HepG2 (cell line): Measurements from ENCODE around the gene HDGF. TPM values are rescaled to one million over a fixed set of nuclear protein-coding genes. Genes with fewer than 3 reads are reported as not detected.

Experiments used
- ATF1 ChIP-seq: IDR thresholded peaks from 2 replicates; pipeline ENCODE4 v1.6.1; 2016; ENCODE audit warnings: mild to moderate bottlenecking, control low read depth
- CEBPG ChIP-seq: IDR thresholded peaks from 2 replicates; pipeline ENCODE4 v1.6.1; 2016
- DR1 ChIP-seq: sonication (generic); formaldehyde crosslinking; IDR thresholded peaks from 2 replicates; pipeline ENCODE4 v1.8.0; 2021; ENCODE audit warnings: mild to moderate bottlenecking, missing genetic modification reagents, inconsistent platforms
- FOSL2 ChIP-seq: sonication (generic); formaldehyde crosslinking; IDR thresholded peaks from 2 replicates; pipeline ENCODE4 v1.4.0; 2020; ENCODE audit warnings: missing genetic modification reagents
- GABPA ChIP-seq, 2 experiments: IDR thresholded peaks; 2 replicates each; pipeline ENCODE4 v1.6.1; 2011 to 2016; ENCODE audit warnings: low read depth in 2 of 2, low read length in 1 of 2, missing biosample characterization in 1 of 2, missing genetic modification characterization in 1 of 2
- HNF4G ChIP-seq, 2 experiments: sonication (generic) in 1 of 2; formaldehyde crosslinking in 1 of 2; IDR thresholded peaks; 2 replicates each; pipeline versions ENCODE4 v1.4.0 to v1.6.1; 2011 to 2020; ENCODE audit warnings: borderline replicate concordance in 2 of 2, low read depth in 2 of 2, mild to moderate bottlenecking in 2 of 2, low read length in 1 of 2, missing genetic modification reagents in 1 of 2, moderate library complexity in 1 of 2
- HNRNPH1 ChIP-seq: fragments of 200-400 bp; formaldehyde crosslinking; optimal IDR thresholded peaks from 2 replicates; pipeline ENCODE3; 2017; ENCODE audit warnings: mild to moderate bottlenecking, low read depth, low read length
- HNRNPL ChIP-seq: fragments of 200-400 bp; formaldehyde crosslinking; IDR thresholded peaks from 2 replicates; pipeline ENCODE4 v1.6.1; 2017; ENCODE audit warnings: mild to moderate bottlenecking, low read depth, low read length
- NONO ChIP-seq, 2 experiments: fragments of 450-650 bp in 1 of 2; sonication (generic) in 1 of 2; formaldehyde crosslinking in 1 of 2; IDR thresholded peaks in 1 of 2; conservative IDR thresholded peaks in 1 of 2; 2 replicates each; pipeline versions ENCODE4 v1.6.1 to v1.8.0; 2017 to 2022; ENCODE audit warnings: mild to moderate bottlenecking in 1 of 2, missing genetic modification reagents in 1 of 2, moderate library complexity in 1 of 2
- PHF8 ChIP-seq: sonication (generic); formaldehyde crosslinking; IDR thresholded peaks from 2 replicates; pipeline ENCODE4 v1.5.0; 2020; ENCODE audit warnings: missing genetic modification reagents
- TAF1 ChIP-seq: sonication (generic); formaldehyde crosslinking; IDR thresholded peaks from 2 replicates; pipeline ENCODE4 v1.4.0; 2020; ENCODE audit warnings: missing genetic modification reagents
- TEAD3 ChIP-seq: optimal IDR thresholded peaks from 2 replicates; pipeline ENCODE3; 2016; ENCODE audit warnings: borderline replicate concordance
- ZFP36L2 ChIP-seq: sonication (generic); formaldehyde crosslinking; IDR thresholded peaks from 2 replicates; pipeline ENCODE4 v1.4.0; 2020; ENCODE audit warnings: missing genetic modification reagents
- ZNF17 ChIP-seq: sonication (generic); formaldehyde crosslinking; IDR thresholded peaks from 2 replicates; pipeline ENCODE4 v1.5.0; 2020; ENCODE audit warnings: mild to moderate bottlenecking, missing genetic modification reagents
- ZNF20 ChIP-seq: sonication (generic); formaldehyde crosslinking; IDR thresholded peaks from 2 replicates; pipeline ENCODE4 v1.4.0; 2020; ENCODE audit warnings: mild to moderate bottlenecking, moderate library complexity, missing genetic modification reagents
- ZNF235 ChIP-seq: sonication (generic); formaldehyde crosslinking; IDR thresholded peaks from 2 replicates; pipeline ENCODE4 v1.8.1; 2023; ENCODE audit warnings: mild to moderate bottlenecking, missing genetic modification reagents, borderline replicate concordance
- ZNF496 ChIP-seq: sonication (generic); formaldehyde crosslinking; IDR thresholded peaks from 2 replicates; pipeline ENCODE4 v1.8.1; 2023; ENCODE audit warnings: mild to moderate bottlenecking, moderate library complexity, missing genetic modification reagents; ENCODE audit not compliant: insufficient replicate concordance
- ZNF510 ChIP-seq: sonication (generic); formaldehyde crosslinking; IDR thresholded peaks from 2 replicates; pipeline ENCODE4 v1.4.0; 2020; ENCODE audit warnings: low read depth, mild to moderate bottlenecking, missing genetic modification reagents
- ZNF543 ChIP-seq: sonication (generic); formaldehyde crosslinking; IDR thresholded peaks from 2 replicates; pipeline ENCODE4 v1.4.0; 2020; ENCODE audit warnings: mild to moderate bottlenecking, missing genetic modification reagents
- ZNF589 ChIP-seq: sonication (generic); formaldehyde crosslinking; conservative IDR thresholded peaks from 2 replicates; pipeline ENCODE4 v1.8.0; 2022; ENCODE audit warnings: mild to moderate bottlenecking, moderate library complexity, missing genetic modification reagents
- ZNF629 ChIP-seq: sonication (generic); formaldehyde crosslinking; conservative IDR thresholded peaks from 2 replicates; pipeline ENCODE4 v1.5.0; 2020; ENCODE audit warnings: missing genetic modification reagents
- ZNF781 ChIP-seq: sonication (generic); formaldehyde crosslinking; IDR thresholded peaks from 2 replicates; pipeline ENCODE4 v1.5.1; 2020; ENCODE audit warnings: borderline replicate concordance, mild to moderate bottlenecking, missing genetic modification reagents; ENCODE audit errors: not compliant biosample characterization
- ZNF891 ChIP-seq: sonication (generic); formaldehyde crosslinking; IDR thresholded peaks from 2 replicates; pipeline ENCODE4 v1.5.0; 2020; ENCODE audit warnings: mild to moderate bottlenecking, missing genetic modification reagents
- ZSCAN31 ChIP-seq: sonication (generic); formaldehyde crosslinking; IDR thresholded peaks from 2 replicates; pipeline ENCODE4 v1.5.0; 2020; ENCODE audit warnings: low read depth, mild to moderate bottlenecking, missing genetic modification reagents
- polyA plus RNA-seq, 8 experiments: library from polyadenylated mRNA; depleted of rRNA in 3 of 8; stranded (reverse) in 7 of 8; unstranded in 1 of 8; fragments of >200 nt; fragmentation: Illumina TruSeq in 4 of 8; extraction: Trizol in 4 of 8; gene quantifications; 2 replicates each; pipeline versions ENCODE4 v1.2.1 to v1.2.3, GENCODE V29; 2011 to 2016; ENCODE audit warnings: low read depth in 4 of 8, missing spikeins in 1 of 8, mixed read lengths in 1 of 8; ENCODE audit not compliant: insufficient read depth in 1 of 8
- total RNA-seq, 5 experiments: library from RNA; depleted of rRNA; stranded (reverse); fragments of >200 nt; fragmentation: Illumina TruSeq; extraction: Trizol; gene quantifications; 2 replicates each; pipeline ENCODE4 v1.2.3, GENCODE V29; 2016; ENCODE audit warnings: low read depth in 1 of 5
- TF ChIP-seq, protein P1 (sequence below): sonication (generic); formaldehyde crosslinking; IDR thresholded peaks from 2 replicates; pipeline ENCODE4 v1.5.1; 2020; ENCODE audit warnings: mild to moderate bottlenecking, missing genetic modification reagents, borderline replicate concordance
- TF ChIP-seq, protein P2 (sequence below): sonication (generic); formaldehyde crosslinking; IDR thresholded peaks from 2 replicates; pipeline ENCODE4 v1.5.1; 2020; ENCODE audit warnings: missing genetic modification reagents, mild to moderate bottlenecking, borderline replicate concordance
- TF ChIP-seq, protein P3 (sequence below): sonication (generic); formaldehyde crosslinking; IDR thresholded peaks from 2 replicates; pipeline ENCODE4 v1.5.1; 2020; ENCODE audit warnings: missing genetic modification reagents, mild to moderate bottlenecking, borderline replicate concordance

The HDGF gene
- total and polyA plus RNA-seq, 2 of the 13 experiments (the other 11 are each of a cell fraction or from before 2014, with no cell fraction given) = 156 to 196 TPM

DNA sequence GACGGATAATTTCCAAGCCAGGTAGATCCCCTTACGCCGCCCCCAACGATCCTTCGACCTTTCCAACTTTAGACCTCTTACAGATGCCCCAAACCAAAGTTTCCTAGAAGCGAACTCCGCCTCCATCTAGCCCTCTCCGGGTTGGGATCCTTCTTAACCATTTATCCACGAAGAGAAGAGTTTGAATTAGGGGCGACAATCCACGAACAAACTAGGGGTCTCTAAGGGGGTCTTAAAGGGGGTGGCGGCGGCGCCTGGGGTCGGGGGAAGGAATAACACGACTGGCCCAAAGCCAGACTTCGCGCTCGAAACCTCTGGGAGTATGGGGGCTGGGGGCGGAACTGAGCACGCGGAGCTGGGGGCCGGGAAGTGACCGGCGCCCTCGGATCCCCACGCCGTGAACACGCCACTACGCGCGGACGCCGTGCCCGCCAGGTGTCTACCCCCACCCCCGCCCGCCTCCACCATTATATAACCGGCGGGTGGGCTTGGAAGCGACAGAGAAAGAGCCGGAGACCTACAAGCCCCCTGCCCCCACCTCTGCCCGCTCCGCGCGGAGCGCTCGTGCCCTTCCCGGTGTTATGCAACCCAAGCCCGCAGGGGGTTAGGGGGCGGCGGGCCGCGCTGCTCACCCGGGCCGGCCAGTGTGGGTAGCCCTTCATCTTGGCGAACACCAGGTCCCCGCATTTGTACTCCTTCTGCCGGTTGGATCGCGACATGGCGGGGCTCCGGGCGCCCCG lies 594 bp downstream of the HDGF start (continued):
- TF ChIP-seq ZNF589 (no peak), ZNF629 (CRISPR knock-in tag) (no peak), ZSCAN31 (no peak), ATF1 (CRISPR knock-in tag) (no peak), HNF4G (IDR thresholded peaks at IDR 0.05; ENCODE audit: borderline replicate concordance, low read depth, low read length) (no peak), HNF4G (CRISPR knock-in tag; IDR thresholded peaks at IDR 0.05; ENCODE audit: borderline replicate concordance, low read depth) (no peak), HNRNPH1 (no peak), ZNF781 (no peak), ZNF20 (peak; percentile 57; the same call in 1 of the 2 replicates), CEBPG (peak; percentile 67), ZNF17 (CRISPR knock-in tag) (no peak), GABPA (IDR thresholded peaks at IDR 0.05; ENCODE audit: low read depth, low read length) (no peak), GABPA (CRISPR knock-in tag; IDR thresholded peaks at IDR 0.05; ENCODE audit: low read depth) (no peak), FOSL2 (CRISPR knock-in tag) (no peak), TAF1 (CRISPR knock-in tag) (peak; percentile 32; the same call in 1 of the 2 replicates), ZFP36L2 (CRISPR knock-in tag) (no peak), PHF8 (peak; percentile 43), NONO (IDR thresholded peaks at IDR 0.05) (no peak), NONO (CRISPR knock-in tag; conservative IDR thresholded peaks at IDR 0.05) (no peak), ZNF543 (CRISPR knock-in tag) (no peak), ZNF510 (CRISPR knock-in tag) (0 out of 2 replicates have a peak, but pooled peaks have one; percentile 20), ZNF235 (CRISPR knock-in tag) (peak; percentile 16; the same call in 1 of the 2 replicates), DR1 (CRISPR knock-in tag) (peak; percentile 10; the same call in 1 of the 2 replicates), TEAD3 (CRISPR knock-in tag) (no peak), ZNF496 (CRISPR knock-in tag) (no peak), HNRNPL (peak; percentile 58; the same call in 1 of the 2 replicates), ZNF891 (no peak)
- TF ChIP-seq, protein P1, sequence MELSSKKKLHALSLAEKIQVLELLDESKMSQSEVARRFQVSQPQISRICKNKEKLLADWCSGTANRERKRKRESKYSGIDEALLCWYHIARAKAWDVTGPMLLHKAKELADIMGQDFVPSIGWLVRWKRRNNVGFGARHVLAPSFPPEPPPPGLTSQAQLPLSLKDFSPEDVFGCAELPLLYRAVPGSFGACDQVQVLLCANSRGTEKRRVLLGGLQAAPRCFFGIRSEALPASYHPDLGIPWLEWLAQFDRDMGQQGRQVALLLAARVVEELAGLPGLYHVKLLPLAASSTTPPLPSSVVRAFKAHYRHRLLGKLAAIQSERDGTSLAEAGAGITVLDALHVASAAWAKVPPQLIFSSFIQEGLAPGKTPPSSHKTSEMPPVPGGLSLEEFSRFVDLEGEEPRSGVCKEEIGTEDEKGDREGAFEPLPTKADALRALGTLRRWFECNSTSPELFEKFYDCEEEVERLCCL (CRISPR knock-in tag) = no peak
- TF ChIP-seq, protein P2, sequence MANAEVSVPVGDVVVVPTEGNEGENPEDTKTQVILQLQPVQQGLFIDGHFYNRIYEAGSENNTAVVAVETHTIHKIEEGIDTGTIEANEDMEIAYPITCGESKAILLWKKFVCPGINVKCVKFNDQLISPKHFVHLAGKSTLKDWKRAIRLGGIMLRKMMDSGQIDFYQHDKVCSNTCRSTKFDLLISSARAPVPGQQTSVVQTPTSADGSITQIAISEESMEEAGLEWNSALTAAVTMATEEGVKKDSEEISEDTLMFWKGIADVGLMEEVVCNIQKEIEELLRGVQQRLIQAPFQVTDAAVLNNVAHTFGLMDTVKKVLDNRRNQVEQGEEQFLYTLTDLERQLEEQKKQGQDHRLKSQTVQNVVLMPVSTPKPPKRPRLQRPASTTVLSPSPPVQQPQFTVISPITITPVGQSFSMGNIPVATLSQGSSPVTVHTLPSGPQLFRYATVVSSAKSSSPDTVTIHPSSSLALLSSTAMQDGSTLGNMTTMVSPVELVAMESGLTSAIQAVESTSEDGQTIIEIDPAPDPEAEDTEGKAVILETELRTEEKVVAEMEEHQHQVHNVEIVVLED (CRISPR knock-in tag) = no peak
- TF ChIP-seq, protein P3, sequence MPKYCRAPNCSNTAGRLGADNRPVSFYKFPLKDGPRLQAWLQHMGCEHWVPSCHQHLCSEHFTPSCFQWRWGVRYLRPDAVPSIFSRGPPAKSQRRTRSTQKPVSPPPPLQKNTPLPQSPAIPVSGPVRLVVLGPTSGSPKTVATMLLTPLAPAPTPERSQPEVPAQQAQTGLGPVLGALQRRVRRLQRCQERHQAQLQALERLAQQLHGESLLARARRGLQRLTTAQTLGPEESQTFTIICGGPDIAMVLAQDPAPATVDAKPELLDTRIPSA (CRISPR knock-in tag) = no peak
